ENCODE results near the gene SLC25A19. TPM values are rescaled to one million over a fixed set of nuclear protein-coding genes. Genes with fewer than 3 reads are reported as not detected.
"Not testable (repeated sequence)": the region's sequence is repeated elsewhere in the genome, so short reads cannot be mapped to it uniquely, and the experiment has no call there.

Gene SLC25A19
- total and polyA plus RNA-seq, 9 of the 15 experiments (the other 6 are each of a cell fraction or from before 2014, with no cell fraction given): 33.4 to 76.6 (median 55.3) TPM

DNA sequence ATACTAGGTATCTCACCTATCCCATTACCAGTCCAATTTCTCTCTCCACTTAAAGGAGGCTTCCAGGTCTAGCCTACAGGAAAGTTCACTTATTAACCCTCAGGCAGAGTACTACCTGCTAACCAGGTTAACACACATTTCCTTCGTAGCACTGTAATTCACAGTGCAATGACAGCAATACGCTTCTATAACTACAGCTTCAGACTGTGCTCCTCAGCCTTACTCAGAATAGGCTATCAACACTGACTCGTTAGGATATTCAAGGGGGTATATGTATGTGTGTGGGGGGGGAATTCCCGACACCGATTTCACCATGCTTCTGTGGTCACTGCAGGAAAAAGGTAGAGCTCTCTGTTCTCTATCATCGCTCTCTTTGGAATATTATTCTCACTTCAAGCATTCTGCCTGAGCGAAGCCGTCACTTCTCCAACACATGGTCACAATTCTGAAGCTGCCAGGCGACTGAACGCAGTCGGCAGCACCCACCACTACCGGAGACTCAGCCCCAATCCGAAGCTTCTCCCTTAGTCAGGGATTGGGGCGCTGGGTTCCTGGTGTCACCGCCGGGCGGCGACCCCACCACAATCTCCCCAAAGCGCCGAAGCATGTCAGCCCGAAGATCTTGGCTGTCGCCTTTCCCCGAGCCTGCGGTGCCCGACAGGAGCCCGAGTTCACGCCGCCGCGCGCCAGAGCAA is 28.4 kb downstream of the SLC25A19 start (continued):
- TF ChIP-seq ZNF12 (CRISPR knock-in tag; IDR thresholded peaks at IDR 0.05): no peak
- TF ChIP-seq CBX8 (IDR thresholded peaks at IDR 0.05; ENCODE audit: borderline replicate concordance, extremely low read depth, low read depth, low read length, poor library complexity, severe bottlenecking): no peak

DNA sequence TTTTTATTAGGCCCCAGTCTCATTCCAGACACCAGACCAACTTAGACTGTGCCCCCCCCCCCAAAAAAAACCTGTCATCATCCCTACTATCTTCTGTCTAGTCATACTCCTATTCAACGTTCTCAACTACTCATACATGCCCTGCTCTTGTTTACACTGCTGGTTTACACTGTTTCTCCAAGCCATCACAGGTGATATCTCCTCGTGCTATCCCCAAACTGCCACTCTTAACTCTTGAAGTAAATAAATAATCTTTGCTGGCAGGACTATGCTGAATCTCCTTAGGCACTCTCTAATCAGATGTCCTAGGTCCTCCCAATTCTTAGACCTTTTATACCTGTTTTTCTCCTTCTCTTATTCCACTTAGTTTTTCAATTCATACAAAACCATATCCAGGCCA is 32.0 kb downstream of the SLC25A19 start:
- H4K20me1 ChIP-seq (replicated peaks; ENCODE audit: control insufficient read depth, insufficient read depth, low read length); H3K4me3 ChIP-seq; POLR2A ChIA-PET; BruUV-seq (replicated peaks); H3K9me3 ChIP-seq (replicated peaks; ENCODE audit: control insufficient read depth, insufficient read depth, low read depth, low read length); CTCF ChIA-PET (ENCODE audit: low intra/inter-chr PET ratio); in situ Hi-C loops (cut with MboI); H3K4me2 ChIP-seq (ENCODE audit: insufficient read depth, low read length); FAIRE-seq; H3K9ac ChIP-seq (ENCODE audit: insufficient read depth in 1 of 2, low read depth in 2 of 2, low read length in 2 of 2); H2AFZ ChIP-seq (ENCODE audit: low read depth, low read length); DNase-seq (ENCODE audit: extremely low read depth in 1 of 4, low spot score in 3 of 4); intact Hi-C loops (cut with micrococcal nuclease); H3K27ac ChIP-seq (ENCODE audit: extremely low read depth, low read depth, low read length); ATAC-seq; H3K9me1 ChIP-seq (ENCODE audit: control insufficient read depth, insufficient read depth, low read length); H3K27me3 ChIP-seq (ENCODE audit: control insufficient read depth in 2 of 2, insufficient read depth in 2 of 2, low read length in 2 of 2): not testable (repeated sequence)
- 4% methylated on average over 2 of the region's 2 CpGs for WGBS (ENCODE audit: insufficient coverage, low coverage, missing lambda C conversion rate)
- peaks cover 12% of the 10 kb centered on the region; the same call in 1 of the 3 replicates for H3K36me3 ChIP-seq (ENCODE audit: control insufficient read depth, insufficient read depth, low read length)
- H3K4me1 ChIP-seq (replicated peaks in 1 of 2; ENCODE audit: control insufficient read depth in 2 of 2, insufficient read depth in 2 of 2, low read length in 2 of 2): peaks cover 18 to 20% of the 10 kb centered on the region in 2 experiments; a peak in 4 of 5 replicates
- H3K79me2 ChIP-seq (ENCODE audit: control insufficient read depth, insufficient read depth, low read length): peaks cover 59% of the 10 kb centered on the region
- TF ChIP-seq C11orf30 (IDR thresholded peaks at IDR 0.05; ENCODE audit: low read depth) (peak; percentile 44), HDAC1 (IDR thresholded peaks at IDR 0.05) (0 out of 4 replicates have a peak, but pooled peaks of 1 of the 2 experiments have one; percentile 23), L3MBTL2 (IDR thresholded peaks at IDR 0.05) (peak; percentile 29; the same call in 1 of the 2 replicates), ZNF316 (IDR thresholded peaks at IDR 0.05) (peak; percentile 54; the same call in 1 of the 2 replicates), MEIS2 (IDR thresholded peaks at IDR 0.05; ENCODE audit: partially characterized antibody) (peak; percentile 46), MAFG (tag; conservative IDR thresholded peaks at IDR 0.05) (peak; percentile 39), SMARCA4 (IDR thresholded peaks at IDR 0.05) (peak; percentile 45; the same call in 1 of the 2 replicates), FOXK2 (conservative IDR thresholded peaks at IDR 0.05 in 1 of 2, IDR thresholded peaks at IDR 0.05 in 1 of 2; ENCODE audit: low read depth in 2 of 2) (peak; percentile 93 to 96), ARID1B (IDR thresholded peaks at IDR 0.05) (peak; percentile 43; the same call in 1 of the 2 replicates), DPF2 (IDR thresholded peaks at IDR 0.05) (peak; percentile 60; the same call in 1 of the 2 replicates)
- TF ChIP-seq, protein P1, sequence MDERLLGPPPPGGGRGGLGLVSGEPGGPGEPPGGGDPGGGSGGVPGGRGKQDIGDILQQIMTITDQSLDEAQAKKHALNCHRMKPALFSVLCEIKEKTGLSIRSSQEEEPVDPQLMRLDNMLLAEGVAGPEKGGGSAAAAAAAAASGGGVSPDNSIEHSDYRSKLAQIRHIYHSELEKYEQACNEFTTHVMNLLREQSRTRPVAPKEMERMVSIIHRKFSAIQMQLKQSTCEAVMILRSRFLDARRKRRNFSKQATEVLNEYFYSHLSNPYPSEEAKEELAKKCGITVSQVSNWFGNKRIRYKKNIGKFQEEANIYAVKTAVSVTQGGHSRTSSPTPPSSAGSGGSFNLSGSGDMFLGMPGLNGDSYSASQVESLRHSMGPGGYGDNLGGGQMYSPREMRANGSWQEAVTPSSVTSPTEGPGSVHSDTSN (CRISPR knock-in tag; IDR thresholded peaks at IDR 0.05; ENCODE audit: low read depth): not testable (repeated sequence)
- TF ChIP-seq, protein P1 (tag; conservative IDR thresholded peaks at IDR 0.05; ENCODE audit: low read depth): peak; percentile 44; the same call in 1 of the 2 replicates
- TF ChIP-seq, protein P2, sequence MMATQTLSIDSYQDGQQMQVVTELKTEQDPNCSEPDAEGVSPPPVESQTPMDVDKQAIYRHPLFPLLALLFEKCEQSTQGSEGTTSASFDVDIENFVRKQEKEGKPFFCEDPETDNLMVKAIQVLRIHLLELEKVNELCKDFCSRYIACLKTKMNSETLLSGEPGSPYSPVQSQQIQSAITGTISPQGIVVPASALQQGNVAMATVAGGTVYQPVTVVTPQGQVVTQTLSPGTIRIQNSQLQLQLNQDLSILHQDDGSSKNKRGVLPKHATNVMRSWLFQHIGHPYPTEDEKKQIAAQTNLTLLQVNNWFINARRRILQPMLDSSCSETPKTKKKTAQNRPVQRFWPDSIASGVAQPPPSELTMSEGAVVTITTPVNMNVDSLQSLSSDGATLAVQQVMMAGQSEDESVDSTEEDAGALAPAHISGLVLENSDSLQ (IDR thresholded peaks at IDR 0.05): peak; percentile 55
- TF ChIP-seq, protein P3, sequence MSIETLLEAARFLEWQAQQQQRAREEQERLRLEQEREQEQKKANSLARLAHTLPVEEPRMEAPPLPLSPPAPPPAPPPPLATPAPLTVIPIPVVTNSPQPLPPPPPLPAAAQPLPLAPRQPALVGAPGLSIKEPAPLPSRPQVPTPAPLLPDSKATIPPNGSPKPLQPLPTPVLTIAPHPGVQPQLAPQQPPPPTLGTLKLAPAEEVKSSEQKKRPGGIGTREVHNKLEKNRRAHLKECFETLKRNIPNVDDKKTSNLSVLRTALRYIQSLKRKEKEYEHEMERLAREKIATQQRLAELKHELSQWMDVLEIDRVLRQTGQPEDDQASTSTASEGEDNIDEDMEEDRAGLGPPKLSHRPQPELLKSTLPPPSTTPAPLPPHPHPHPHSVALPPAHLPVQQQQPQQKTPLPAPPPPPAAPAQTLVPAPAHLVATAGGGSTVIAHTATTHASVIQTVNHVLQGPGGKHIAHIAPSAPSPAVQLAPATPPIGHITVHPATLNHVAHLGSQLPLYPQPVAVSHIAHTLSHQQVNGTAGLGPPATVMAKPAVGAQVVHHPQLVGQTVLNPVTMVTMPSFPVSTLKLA (conservative IDR thresholded peaks at IDR 0.05): peak; percentile 32 to 72
